Activated CD4-positive, CD25-positive, alpha-beta regulatory T cell treated with anti-CD3 and anti-CD28 coated beads, Interleukin-2, amount 50 U/mL, for 72 hours (primary cell): ENCODE measurements around the gene SLC25A6.
A peak's percentile ranks its signal among the peaks of the same experiment; 100 is the strongest.
"Not testable (repeated sequence)": the region's sequence is repeated elsewhere in the genome, so short reads cannot be mapped to it uniquely, and the experiment has no call there.

Experiments used
- DNase-seq: peaks from one replicate; pipeline ENCODE4 v3.0.0; 2021

SLC25A6 gene

GRCh38 chrX:1389181-1389992 lies 2.5 kb downstream of the SLC25A6 start:
- DNase-seq, result peak; percentile 26

GRCh38 chrX:1388651-1389050 lies 3.3 kb downstream of the SLC25A6 start:
- peak; percentile 27 for DNase-seq

- DNase-seq, result no peak
Observed at GRCh38 chrX:1387141-1387776, 4.7 kb downstream of the SLC25A6 start.

GRCh38 chrX:1386338-1387127 lies 5.4 kb downstream of the SLC25A6 start:
- DNase-seq, result no peak

DNA sequence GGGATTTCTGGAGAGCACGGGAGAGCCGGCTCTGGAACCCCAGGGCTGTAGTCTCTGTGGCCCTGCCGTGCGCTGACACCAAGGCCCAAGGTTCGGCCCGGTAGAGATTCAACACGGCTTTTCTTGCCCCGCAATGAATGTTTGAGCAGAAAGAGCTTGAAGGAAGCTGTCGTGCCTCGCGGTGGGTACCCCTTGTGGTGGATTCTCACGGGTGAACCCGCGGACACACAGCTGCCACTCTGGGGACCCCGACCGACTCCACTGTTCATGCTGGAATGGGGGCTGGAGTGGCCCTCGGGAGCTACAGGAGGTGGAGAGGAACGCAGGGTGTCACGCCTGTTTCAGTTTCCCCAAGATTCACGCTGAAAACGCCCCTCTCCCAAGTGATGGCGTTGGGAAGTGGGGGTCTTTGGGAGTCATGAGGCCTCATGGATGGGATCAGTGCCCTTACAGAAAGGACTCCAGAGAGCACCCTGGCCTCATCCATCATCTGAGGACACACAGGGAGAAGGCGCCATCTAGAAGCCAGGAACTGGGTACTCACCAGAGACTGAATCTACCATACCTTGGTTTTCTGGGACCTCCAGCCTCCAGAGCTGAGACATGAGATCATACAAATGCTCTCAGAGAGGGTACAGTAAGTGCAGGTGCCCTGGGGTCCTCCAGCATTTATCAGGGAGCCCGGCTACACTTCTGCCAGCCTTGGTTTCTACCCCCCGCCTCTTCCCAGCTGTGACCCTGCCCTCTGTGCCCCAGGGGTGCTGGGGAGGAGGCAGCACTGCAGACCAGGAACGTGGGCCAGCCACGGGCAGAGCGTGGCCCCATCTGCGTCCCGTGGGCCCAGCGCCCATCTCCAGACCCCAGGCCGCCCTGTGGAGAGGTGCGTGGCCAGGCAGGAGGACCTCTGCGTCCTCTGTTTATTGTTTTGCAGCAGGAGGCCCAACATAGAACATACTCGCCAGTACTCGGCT lies 6.4 kb downstream of the SLC25A6 start:
- no peak for DNase-seq

GRCh38 chrX:1384658-1385252 lies 7.2 kb downstream of the SLC25A6 start:
- DNase-seq, result no peak

DNA sequence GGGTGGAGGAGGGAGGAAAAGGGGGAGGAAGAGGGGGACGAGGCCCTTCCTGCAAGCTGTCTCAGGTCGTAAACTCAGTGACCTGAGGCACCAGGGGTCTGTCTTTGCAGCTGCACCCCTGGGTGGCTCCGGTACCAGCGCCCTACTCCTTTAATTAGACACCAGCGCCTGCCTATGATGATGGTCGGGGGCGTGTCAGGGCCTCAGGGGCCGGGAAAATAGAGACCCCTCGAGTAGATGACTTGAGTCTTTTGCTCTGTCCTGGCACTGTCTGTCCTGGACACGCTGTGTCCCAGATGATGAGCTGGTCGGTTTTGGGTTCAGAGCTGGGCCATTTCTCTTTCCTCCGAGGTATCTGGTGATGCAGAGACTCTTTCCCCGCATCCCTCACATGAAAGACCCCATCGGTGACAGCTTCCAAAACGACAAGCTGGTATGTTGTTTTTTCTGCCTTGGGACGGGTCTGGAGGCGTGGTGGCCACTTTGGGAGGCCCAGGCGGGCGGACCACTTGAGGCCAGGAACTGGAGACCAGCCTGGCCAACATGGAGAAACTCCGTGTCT lies 11.2 kb downstream of the SLC25A6 start:
- no peak for DNase-seq

- no peak for DNase-seq
Observed at GRCh38 chrX:1378306-1378759, 13.6 kb downstream of the SLC25A6 start.

GRCh38 chrX:1368385-1368698 lies 23.6 kb downstream of the SLC25A6 start:
- DNase-seq, result no peak

- DNase-seq, result not testable (repeated sequence)
Observed at GRCh38 chrX:1366363-1366762, 25.6 kb downstream of the SLC25A6 start.

DNA sequence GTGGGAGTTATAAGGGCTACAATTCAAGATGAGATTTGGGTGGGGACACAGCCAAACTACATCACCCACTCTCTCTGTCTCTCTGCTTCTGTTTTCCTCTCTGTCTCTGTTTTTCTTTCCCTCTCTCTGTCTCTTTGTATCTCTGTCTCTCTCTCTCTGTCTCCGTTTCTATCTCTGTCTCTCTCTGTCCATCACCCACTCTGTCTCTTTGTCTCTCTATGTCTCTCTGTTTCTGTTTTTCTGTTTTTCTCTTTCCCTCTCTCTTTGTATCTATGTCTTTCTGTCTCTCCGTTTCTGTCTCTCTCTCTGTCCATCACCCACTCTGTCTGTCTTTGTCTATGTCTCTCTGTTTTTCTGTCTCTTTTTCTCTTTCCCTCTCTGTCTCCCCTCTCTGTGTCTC lies 30.0 kb downstream of the SLC25A6 start:
- DNase-seq, result no peak

GRCh38 chrX:1361275-1361674 lies 30.6 kb downstream of the SLC25A6 start:
- no peak for DNase-seq

GRCh38 chrX:1360171-1360570 lies 31.7 kb downstream of the SLC25A6 start:
- no peak for DNase-seq

GRCh38 chrX:1359477-1359873 lies 32.4 kb downstream of the SLC25A6 start:
- DNase-seq, result no peak

DNA sequence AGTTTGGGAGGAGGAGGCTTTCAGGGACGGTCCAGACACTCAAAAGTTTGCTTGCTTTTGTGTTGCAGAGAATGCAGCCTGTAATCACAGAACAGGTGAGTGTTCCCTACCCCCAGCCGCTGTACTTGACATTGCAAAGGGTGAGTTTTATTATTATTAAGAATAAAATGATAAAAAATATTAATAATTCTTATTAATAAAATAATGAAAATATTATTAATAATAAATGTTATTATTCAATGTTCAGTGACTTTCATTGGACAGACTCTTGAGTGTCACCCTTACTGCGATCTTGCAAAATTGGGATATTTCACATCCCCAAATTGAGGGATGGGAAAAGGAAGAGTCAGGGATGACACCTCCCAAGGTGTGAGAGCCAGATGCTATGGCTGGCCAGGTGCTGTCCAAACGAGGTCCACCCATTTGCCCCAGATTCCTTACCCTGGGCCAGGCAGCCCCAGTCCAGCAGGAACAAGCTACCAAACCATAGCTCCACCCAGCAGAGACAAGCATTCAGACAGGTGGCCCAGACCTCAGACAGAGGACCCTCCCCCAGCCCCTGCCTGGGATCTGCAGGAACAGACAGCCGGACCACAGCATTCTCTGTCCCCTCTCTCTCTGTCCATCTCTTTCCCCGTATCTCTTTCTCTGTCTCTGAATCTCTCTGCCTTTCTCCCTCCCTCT lies 33.0 kb downstream of the SLC25A6 start:
- no peak for DNase-seq

GRCh38 chrX:1357993-1358392 lies 33.9 kb downstream of the SLC25A6 start:
- no peak for DNase-seq

DNA sequence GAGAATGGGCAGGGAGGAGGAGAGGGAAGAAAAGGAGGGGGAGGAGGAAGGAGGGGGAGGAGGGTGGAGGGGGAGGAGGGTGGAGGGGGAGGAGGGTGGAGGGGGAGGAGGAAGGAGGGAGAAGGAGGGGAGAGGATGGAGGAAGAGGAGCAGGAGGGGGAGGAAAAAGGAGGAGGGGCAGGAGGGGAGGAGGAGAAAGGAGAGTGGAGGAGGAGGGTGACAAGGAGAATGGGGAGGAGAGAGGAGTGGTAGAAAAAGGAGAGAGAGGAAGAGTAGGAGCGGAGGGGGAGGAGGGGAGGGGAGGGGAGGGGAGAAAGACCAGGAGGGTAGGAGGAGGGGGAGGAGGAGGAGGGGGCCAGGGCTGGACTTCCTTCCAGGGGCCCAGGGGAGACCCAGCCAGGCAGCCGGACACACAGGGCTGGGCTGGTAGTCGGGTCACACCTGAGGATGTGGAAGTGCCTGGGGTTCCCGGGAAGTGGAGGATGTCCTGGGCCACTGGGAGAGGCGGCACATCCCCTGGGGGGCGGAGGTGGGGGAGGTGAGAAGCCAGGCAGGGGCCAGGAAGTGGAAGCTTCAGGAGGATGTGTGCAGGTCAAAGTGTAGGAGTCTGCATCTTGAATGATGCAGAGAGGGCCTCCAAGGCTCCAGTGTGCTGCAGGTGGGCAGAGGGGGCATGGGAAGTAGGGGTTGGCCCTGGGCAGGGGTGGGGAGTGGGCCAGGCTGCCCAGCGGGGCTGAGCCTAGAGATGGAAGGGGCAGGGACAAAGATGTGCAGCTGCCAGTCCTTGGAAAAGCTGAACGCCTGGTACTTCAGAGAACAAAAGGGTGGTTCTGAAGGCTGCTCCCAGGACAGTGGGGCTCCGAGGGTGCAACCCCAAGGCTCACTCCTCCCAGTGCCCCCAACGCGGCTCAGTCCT lies 36.5 kb downstream of the SLC25A6 start:
- no peak for DNase-seq

DNA sequence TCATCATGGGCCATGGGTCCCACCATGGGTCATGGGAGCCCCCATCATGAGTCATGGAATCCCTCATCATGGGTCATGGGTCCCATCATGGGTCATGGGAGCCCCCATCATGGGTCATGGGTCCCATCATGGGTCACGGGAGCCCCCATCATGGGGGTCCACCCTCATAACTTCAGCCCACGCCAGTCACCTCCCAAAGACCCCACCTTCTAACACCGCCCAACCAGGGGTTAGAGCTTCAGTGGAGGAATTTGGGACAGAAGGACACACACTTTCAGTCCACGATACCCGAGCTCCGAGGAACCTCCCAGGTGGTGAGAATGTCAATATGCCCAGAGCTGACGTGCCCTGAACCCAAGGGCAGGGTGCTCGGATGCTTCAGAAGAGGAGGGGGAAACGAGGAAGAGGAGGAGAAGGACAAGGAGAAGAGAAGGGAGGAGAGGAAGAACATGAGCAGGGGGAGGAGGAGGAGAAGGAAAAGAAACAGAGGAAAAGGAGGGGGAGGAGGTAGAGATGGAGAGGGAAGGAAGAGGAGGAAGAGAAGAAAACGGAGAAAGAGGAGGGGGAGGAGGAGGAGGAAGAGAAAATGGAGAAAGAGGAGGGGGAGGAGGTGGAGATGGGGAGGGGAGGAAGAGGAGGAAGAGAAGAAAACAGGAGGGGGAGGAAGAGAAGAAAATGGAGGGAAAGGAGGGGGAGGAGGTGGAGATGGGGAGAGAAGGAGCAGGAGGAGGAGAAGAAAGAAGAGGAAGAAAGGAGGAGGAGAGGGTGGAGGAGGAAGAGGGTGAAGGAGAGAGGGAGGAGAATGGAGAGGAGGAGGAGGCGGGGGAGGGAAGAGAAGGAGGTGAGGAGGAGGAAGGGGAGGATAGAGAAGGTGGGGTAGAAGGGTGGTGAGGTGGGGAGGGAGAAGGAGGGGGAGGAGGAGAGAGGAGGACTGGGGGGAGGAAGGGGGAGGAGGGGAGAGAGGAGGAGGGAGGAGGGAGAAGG lies 37.6 kb downstream of the SLC25A6 start:
- DNase-seq, result no peak
